K562 (cell line): ENCODE measurements around the gene CGB8. TPM values are rescaled to one million over a fixed set of nuclear protein-coding genes. Genes with fewer than 3 reads are reported as not detected.

Experiments
- CXXC5 ChIP-seq: fragments of 250-450 bp; sonication (Bioruptor Pico); IDR thresholded peaks from 2 replicates; pipeline ENCODE4 v1.8.0; 2022; ENCODE audit warnings: inconsistent platforms, mild to moderate bottlenecking, moderate library complexity
- GABPA ChIP-seq: fragments of 200-800 bp; sonication (Bioruptor generic); conservative IDR thresholded peaks from 2 replicates; pipeline ENCODE4 v1.6.1; 2016; ENCODE audit warnings: low read depth, missing genetic modification characterization, missing compliant biosample characterization
- HDGF ChIP-seq: fragments of 450-650 bp; IDR thresholded peaks from 2 replicates; pipeline ENCODE4 v1.6.1; 2016
- HNRNPH1 ChIP-seq: fragments of 200-400 bp; formaldehyde crosslinking; optimal IDR thresholded peaks from 2 replicates; pipeline ENCODE3; 2017; ENCODE audit warnings: low read depth, mild to moderate bottlenecking, low read length, moderate library complexity
- JUND ChIP-seq, 2 experiments: IDR thresholded peaks; 2 replicates in 1 of 2; 3 replicates in 1 of 2; pipeline ENCODE4 v1.6.1; 2011; ENCODE audit warnings: borderline replicate concordance in 2 of 2, low read depth in 2 of 2, low read length in 2 of 2, improper control_type of control experiment in 1 of 2, missing biosample characterization in 1 of 2, missing genetic modification characterization in 1 of 2, missing genetic modification reagents in 1 of 2
- KDM1A ChIP-seq, 2 experiments: fragments of 450-650 bp; IDR thresholded peaks; 2 replicates each; pipeline ENCODE4 v1.6.1; 2016; ENCODE audit warnings: mild to moderate bottlenecking in 2 of 2
- TAF1 ChIP-seq: IDR thresholded peaks from 2 replicates; pipeline ENCODE4 v1.6.1; 2011; ENCODE audit warnings: mild to moderate bottlenecking, low read length, moderate library complexity; ENCODE audit not compliant: insufficient read depth, control insufficient read depth, severe bottlenecking; ENCODE audit errors: extremely low read depth
- ZNF699 ChIP-seq: fragments of 250-450 bp; sonication (Bioruptor Pico); IDR thresholded peaks from 2 replicates; pipeline ENCODE4 v1.8.0; 2021; ENCODE audit warnings: mild to moderate bottlenecking, moderate library complexity; ENCODE audit not compliant: insufficient replicate concordance
- ZNF707 ChIP-seq: fragments of 250-450 bp; sonication (Bioruptor Pico); conservative IDR thresholded peaks from 2 replicates; pipeline ENCODE4 v1.8.0; 2022; ENCODE audit warnings: inconsistent platforms, mild to moderate bottlenecking, moderate library complexity
- polyA plus RNA-seq, 8 experiments: library from polyadenylated mRNA; depleted of rRNA in 4 of 8; stranded (reverse) in 5 of 8; unstranded in 3 of 8; fragments of >200 nt; fragmentation: Nextera tagmentation in 2 of 8; fragmentation: Illumina TruSeq in 1 of 8; extraction: Ambion mirVana in 2 of 8; extraction: Trizol in 1 of 8; gene quantifications; 2 replicates each; pipeline versions ENCODE4 v1.2.1 to v1.2.3, GENCODE V29; 2011 to 2014; ENCODE audit warnings: inconsistent platforms in 1 of 8, missing spikeins in 1 of 8
- total RNA-seq, 7 experiments: library from RNA; depleted of rRNA in 6 of 7; stranded (reverse); fragments of >200 nt in 6 of 7; fragmentation: Illumina TruSeq in 2 of 7; extraction: Trizol in 2 of 7; gene quantifications; 2 replicates each; pipeline versions ENCODE4 v1.2.1 to v1.2.3, GENCODE V29; 2011 to 2021; ENCODE audit warnings: low replicate concordance in 1 of 7
- TF ChIP-seq, protein P1 (sequence below), 2 experiments: IDR thresholded peaks in 1 of 2; conservative IDR thresholded peaks in 1 of 2; 2 replicates each; pipeline ENCODE4 v1.6.1; 2016; ENCODE audit warnings: low read depth in 2 of 2, mild to moderate bottlenecking in 1 of 2, missing compliant biosample characterization in 1 of 2, missing genetic modification characterization in 1 of 2, moderate library complexity in 1 of 2
- TF ChIP-seq, protein P2 (sequence below), 2 experiments: fragments of 450-650 bp in 1 of 2; sonication (generic) in 1 of 2; formaldehyde crosslinking; conservative IDR thresholded peaks; 2 replicates each; pipeline versions ENCODE4 v1.4.0 to v1.8.1; 2020 to 2022; ENCODE audit warnings: mild to moderate bottlenecking in 1 of 2, missing genetic modification reagents in 1 of 2
- TF ChIP-seq, protein P3 (sequence below): fragments of 200-800 bp; sonication (Bioruptor generic); IDR thresholded peaks from 2 replicates; pipeline ENCODE4 v1.6.1; 2016; ENCODE audit warnings: missing genetic modification characterization, missing compliant biosample characterization

The CGB8 gene
- total and polyA plus RNA-seq, 9 of the 15 experiments (the other 6 are each of a cell fraction or from before 2014, with no cell fraction given): not detected

DNA sequence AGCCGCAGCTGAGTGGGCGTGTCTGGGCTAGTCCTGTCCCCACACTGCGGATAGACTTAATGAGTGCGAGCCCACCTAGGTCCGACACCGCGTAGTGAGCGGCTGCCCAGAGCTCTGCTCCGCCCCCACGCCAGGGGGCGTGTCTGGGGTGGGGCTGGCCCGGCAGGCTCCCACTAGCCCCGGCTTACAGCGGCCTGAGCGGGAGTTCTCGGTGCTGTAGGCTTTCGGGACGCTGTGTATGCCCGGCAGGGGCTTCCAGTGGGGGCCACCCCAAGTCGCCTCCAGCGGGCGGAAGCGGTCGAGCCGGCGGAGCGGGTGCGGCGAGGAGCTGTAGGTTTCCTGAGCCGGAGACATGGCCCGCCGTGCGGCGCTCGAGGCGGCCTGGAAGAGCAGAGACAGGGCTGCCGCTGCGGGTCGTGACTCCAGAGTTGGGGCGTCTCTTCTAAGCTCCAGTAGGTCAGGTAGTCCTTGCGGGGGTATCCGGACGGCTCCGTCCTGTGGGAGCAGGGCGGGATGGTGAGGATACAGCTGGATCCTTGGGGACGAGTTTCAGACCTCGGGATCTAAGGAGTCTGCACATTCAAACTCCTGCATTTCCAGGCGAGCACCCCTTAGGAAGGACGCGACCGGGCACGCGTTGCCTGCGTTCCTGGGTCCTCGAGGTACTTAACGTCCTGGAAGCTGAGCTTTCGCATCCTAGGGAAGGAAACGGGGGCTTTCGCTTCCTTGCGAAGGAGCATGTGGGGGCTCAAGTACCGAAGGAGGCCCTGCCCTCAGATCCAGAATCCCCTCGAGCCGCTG, 7.4 kb upstream of the CGB8 start (continued):
- TF ChIP-seq HNRNPH1 (no peak), CXXC5 (CRISPR knock-in tag) (peak; percentile 64), GABPA (tag) (no peak), ZNF707 (no peak), HDGF (no peak), KDM1A (IDR thresholded peaks at IDR 0.05) (no peak), JUND (IDR thresholded peaks at IDR 0.05; ENCODE audit: borderline replicate concordance, low read depth, low read length) (no peak), JUND (tag; IDR thresholded peaks at IDR 0.05; ENCODE audit: borderline replicate concordance, low read depth, low read length) (no peak), TAF1 (no peak), ZNF699 (CRISPR knock-in tag) (no peak)
- TF ChIP-seq, protein P1, sequence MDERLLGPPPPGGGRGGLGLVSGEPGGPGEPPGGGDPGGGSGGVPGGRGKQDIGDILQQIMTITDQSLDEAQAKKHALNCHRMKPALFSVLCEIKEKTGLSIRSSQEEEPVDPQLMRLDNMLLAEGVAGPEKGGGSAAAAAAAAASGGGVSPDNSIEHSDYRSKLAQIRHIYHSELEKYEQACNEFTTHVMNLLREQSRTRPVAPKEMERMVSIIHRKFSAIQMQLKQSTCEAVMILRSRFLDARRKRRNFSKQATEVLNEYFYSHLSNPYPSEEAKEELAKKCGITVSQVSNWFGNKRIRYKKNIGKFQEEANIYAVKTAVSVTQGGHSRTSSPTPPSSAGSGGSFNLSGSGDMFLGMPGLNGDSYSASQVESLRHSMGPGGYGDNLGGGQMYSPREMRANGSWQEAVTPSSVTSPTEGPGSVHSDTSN (CRISPR knock-in tag; IDR thresholded peaks at IDR 0.05; ENCODE audit: low read depth): no peak
- TF ChIP-seq, protein P1 (tag; conservative IDR thresholded peaks at IDR 0.05; ENCODE audit: low read depth): no peak
- TF ChIP-seq, protein P2, sequence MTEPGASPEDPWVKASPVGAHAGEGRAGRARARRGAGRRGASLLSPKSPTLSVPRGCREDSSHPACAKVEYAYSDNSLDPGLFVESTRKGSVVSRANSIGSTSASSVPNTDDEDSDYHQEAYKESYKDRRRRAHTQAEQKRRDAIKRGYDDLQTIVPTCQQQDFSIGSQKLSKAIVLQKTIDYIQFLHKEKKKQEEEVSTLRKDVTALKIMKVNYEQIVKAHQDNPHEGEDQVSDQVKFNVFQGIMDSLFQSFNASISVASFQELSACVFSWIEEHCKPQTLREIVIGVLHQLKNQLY (CRISPR knock-in tag; conservative IDR thresholded peaks at IDR 0.05): no peak
- TF ChIP-seq, protein P3, sequence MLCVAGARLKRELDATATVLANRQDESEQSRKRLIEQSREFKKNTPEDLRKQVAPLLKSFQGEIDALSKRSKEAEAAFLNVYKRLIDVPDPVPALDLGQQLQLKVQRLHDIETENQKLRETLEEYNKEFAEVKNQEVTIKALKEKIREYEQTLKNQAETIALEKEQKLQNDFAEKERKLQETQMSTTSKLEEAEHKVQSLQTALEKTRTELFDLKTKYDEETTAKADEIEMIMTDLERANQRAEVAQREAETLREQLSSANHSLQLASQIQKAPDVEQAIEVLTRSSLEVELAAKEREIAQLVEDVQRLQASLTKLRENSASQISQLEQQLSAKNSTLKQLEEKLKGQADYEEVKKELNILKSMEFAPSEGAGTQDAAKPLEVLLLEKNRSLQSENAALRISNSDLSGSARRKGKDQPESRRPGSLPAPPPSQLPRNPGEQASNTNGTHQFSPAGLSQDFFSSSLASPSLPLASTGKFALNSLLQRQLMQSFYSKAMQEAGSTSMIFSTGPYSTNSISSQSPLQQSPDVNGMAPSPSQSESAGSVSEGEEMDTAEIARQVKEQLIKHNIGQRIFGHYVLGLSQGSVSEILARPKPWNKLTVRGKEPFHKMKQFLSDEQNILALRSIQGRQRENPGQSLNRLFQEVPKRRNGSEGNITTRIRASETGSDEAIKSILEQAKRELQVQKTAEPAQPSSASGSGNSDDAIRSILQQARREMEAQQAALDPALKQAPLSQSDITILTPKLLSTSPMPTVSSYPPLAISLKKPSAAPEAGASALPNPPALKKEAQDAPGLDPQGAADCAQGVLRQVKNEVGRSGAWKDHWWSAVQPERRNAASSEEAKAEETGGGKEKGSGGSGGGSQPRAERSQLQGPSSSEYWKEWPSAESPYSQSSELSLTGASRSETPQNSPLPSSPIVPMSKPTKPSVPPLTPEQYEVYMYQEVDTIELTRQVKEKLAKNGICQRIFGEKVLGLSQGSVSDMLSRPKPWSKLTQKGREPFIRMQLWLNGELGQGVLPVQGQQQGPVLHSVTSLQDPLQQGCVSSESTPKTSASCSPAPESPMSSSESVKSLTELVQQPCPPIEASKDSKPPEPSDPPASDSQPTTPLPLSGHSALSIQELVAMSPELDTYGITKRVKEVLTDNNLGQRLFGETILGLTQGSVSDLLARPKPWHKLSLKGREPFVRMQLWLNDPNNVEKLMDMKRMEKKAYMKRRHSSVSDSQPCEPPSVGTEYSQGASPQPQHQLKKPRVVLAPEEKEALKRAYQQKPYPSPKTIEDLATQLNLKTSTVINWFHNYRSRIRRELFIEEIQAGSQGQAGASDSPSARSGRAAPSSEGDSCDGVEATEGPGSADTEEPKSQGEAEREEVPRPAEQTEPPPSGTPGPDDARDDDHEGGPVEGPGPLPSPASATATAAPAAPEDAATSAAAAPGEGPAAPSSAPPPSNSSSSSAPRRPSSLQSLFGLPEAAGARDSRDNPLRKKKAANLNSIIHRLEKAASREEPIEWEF: no peak
